WTC11 (cell line): ENCODE measurements around the gene HDAC7.

ENCODE experiments used
- CTCF ChIP-seq: fragments of 200-600 bp; IDR thresholded peaks from 2 replicates; pipeline ENCODE4 v1.8.0; 2022; ENCODE audit warnings: antibody characterized with exemption
- MAX ChIP-seq: sonication (generic); formaldehyde crosslinking; IDR thresholded peaks from 2 replicates; pipeline ENCODE4 v1.8.0; 2022; ENCODE audit warnings: mild to moderate bottlenecking, missing genetic modification reagents
- NR2C2 ChIP-seq: sonication (generic); formaldehyde crosslinking; IDR thresholded peaks from 2 replicates; pipeline ENCODE4 v1.8.0; 2022; ENCODE audit warnings: mild to moderate bottlenecking, missing genetic modification reagents

- no peak for TF ChIP-seq CTCF
- TF ChIP-seq MAX (CRISPR knock-in tag), result no peak
- TF ChIP-seq NR2C2 (CRISPR knock-in tag), result no peak
These were observed 21.2 kb downstream of the HDAC7 start for GRCh38 chr12:47798382-47798948.
